Astrocyte (in vitro differentiated cells and primary cell): ENCODE results near the gene KRTAP25-1. TPM values are rescaled to one million over a fixed set of nuclear protein-coding genes. Genes with fewer than 3 reads are reported as not detected.

Experiments
- DNase-seq: peaks from one replicate; pipeline ENCODE4 v3.0.0-alpha.2; 2010; ENCODE audit warnings: low read depth
- FAIRE-seq: peaks from 2 replicates; lab custom pipeline; 2011; peaks lifted over from hg19 to GRCh38; lab: Jason Lieb, UNC
- H2AFZ ChIP-seq: 2 replicates; pipeline ENCODE4 v1.6.0; 2012; ENCODE audit warnings: low read depth, low read length, inconsistent platforms
- H3K27ac ChIP-seq: 2 replicates; pipeline ENCODE4 v1.5.1; 2011; ENCODE audit warnings: low read depth, low read length, inconsistent platforms
- H3K27me3 ChIP-seq: 2 replicates; pipeline ENCODE4 v1.6.0; 2011; ENCODE audit warnings: low read length, inconsistent platforms; ENCODE audit not compliant: insufficient read depth
- H3K36me3 ChIP-seq: 2 replicates; pipeline ENCODE4 v1.5.1; 2011; ENCODE audit warnings: low read length, inconsistent platforms; ENCODE audit not compliant: insufficient read depth
- H3K4me1 ChIP-seq: 2 replicates; pipeline ENCODE4 v1.5.1; 2011; ENCODE audit warnings: low read length, inconsistent platforms; ENCODE audit not compliant: insufficient read depth
- H3K4me2 ChIP-seq: 2 replicates; pipeline ENCODE4 v1.6.0; 2012; ENCODE audit warnings: low read length, inconsistent platforms
- H3K4me3 ChIP-seq: 2 replicates; pipeline ENCODE4 v1.5.1; 2011; ENCODE audit warnings: low read depth, mild to moderate bottlenecking, low read length, inconsistent platforms; ENCODE audit not compliant: insufficient read depth
- H3K79me2 ChIP-seq: 2 replicates; pipeline ENCODE4 v1.6.0; 2012; ENCODE audit warnings: mild to moderate bottlenecking, low read length, inconsistent platforms; ENCODE audit not compliant: insufficient read depth
- H3K9ac ChIP-seq: 2 replicates; pipeline ENCODE4 v1.6.0; 2012; ENCODE audit warnings: mild to moderate bottlenecking, low read length, inconsistent platforms
- H3K9me3 ChIP-seq: 2 replicates; pipeline ENCODE4 v1.5.1; 2012; ENCODE audit warnings: low read depth, mild to moderate bottlenecking, low read length, inconsistent platforms; ENCODE audit not compliant: insufficient read depth
- H4K20me1 ChIP-seq: 2 replicates; pipeline ENCODE4 v1.6.0; 2012; ENCODE audit warnings: low read length, inconsistent platforms; ENCODE audit not compliant: insufficient read depth
- H3K27ac Mint-ChIP-seq: one replicate; pipeline ENCODE4 v1.8.0; 2021; ENCODE audit warnings: mild to moderate bottlenecking, mixed read lengths; ENCODE audit not compliant: unreplicated experiment
- H3K27me3 Mint-ChIP-seq: one replicate; pipeline ENCODE4 v1.8.0; 2021; ENCODE audit warnings: low read depth, mixed read lengths; ENCODE audit not compliant: unreplicated experiment
- H3K36me3 Mint-ChIP-seq: one replicate; pipeline ENCODE4 v1.8.0; 2021; ENCODE audit warnings: low read depth, mixed read lengths; ENCODE audit not compliant: unreplicated experiment
- H3K4me1 Mint-ChIP-seq: one replicate; pipeline ENCODE4 v1.8.0; 2021; ENCODE audit warnings: low read depth, mixed read lengths; ENCODE audit not compliant: unreplicated experiment
- H3K4me3 Mint-ChIP-seq: one replicate; pipeline ENCODE4 v1.8.0; 2021; ENCODE audit warnings: mild to moderate bottlenecking, moderate library complexity, mixed read lengths; ENCODE audit not compliant: unreplicated experiment
- H3K9me3 Mint-ChIP-seq: one replicate; pipeline ENCODE4 v1.8.0; 2021; ENCODE audit warnings: mild to moderate bottlenecking, mixed read lengths; ENCODE audit not compliant: unreplicated experiment
- CTCF ChIP-seq: IDR thresholded peaks from 2 replicates; pipeline ENCODE4 v1.5.1; 2011; ENCODE audit warnings: low read depth, mild to moderate bottlenecking, inconsistent platforms, low read length, moderate library complexity; ENCODE audit not compliant: insufficient read depth
- EZH2 ChIP-seq: IDR thresholded peaks from 2 replicates; pipeline ENCODE4 v1.6.1; 2012; ENCODE audit warnings: mild to moderate bottlenecking, low read length, inconsistent platforms; ENCODE audit not compliant: insufficient read depth
- total RNA-seq: library from RNA; stranded (reverse); gene quantifications from 2 replicates; pipeline ENCODE4 v1.2.1, GENCODE V29; 2021

Gene KRTAP25-1
- total RNA-seq, 1 donor from 2014 or later, result not detected

- no peak for TF ChIP-seq CTCF
- TF ChIP-seq EZH2, result no peak
- H3K4me3 Mint-ChIP-seq, result no peak overlapping the region
- DNase-seq (no peak), FAIRE-seq (no peak)
- Histone ChIP-seq H4K20me1 (no peaks in the 10 kb centered on the region), H3K9me3 (peaks cover 4% of the 10 kb centered on the region), H3K36me3 (no peaks in the 10 kb centered on the region), H3K4me1 (no peaks in the 10 kb centered on the region), H2AFZ (no peak overlapping the region), H3K27me3 (no peaks in the 10 kb centered on the region), H3K9ac (no peak overlapping the region), H3K4me3 (no peak overlapping the region), H3K27ac (no peak overlapping the region), H3K79me2 (no peaks in the 10 kb centered on the region), H3K4me2 (no peak overlapping the region)
- no peaks in the 10 kb centered on the region for H3K27me3 Mint-ChIP-seq
- peaks cover 25% of the 10 kb centered on the region for H3K4me1 Mint-ChIP-seq
- no peaks in the 10 kb centered on the region for H3K36me3 Mint-ChIP-seq
- no peak overlapping the region for H3K27ac Mint-ChIP-seq
- H3K9me3 Mint-ChIP-seq, result no peaks in the 10 kb centered on the region
Measured at GRCh38 chr21:30332681-30333080, 43.4 kb upstream of the KRTAP25-1 start.

- no peak overlapping the region for H3K27ac Mint-ChIP-seq
- FAIRE-seq, result no peak
- no peaks in the 10 kb centered on the region for H3K36me3 Mint-ChIP-seq
- H3K9me3 Mint-ChIP-seq, result peaks cover 2% of the 10 kb centered on the region
- DNase-seq, result no peak
- no peaks in the 10 kb centered on the region for H3K79me2 ChIP-seq
- no peaks in the 10 kb centered on the region for H3K27me3 ChIP-seq
- no peaks in the 10 kb centered on the region for H3K9me3 ChIP-seq
- TF ChIP-seq CTCF (no peak), EZH2 (no peak)
- H3K4me1 ChIP-seq, result no peaks in the 10 kb centered on the region
- peak overlapping the region; percentile 26 for H3K4me2 ChIP-seq
- peaks cover 13% of the 10 kb centered on the region for H3K4me1 Mint-ChIP-seq
- H3K27ac ChIP-seq, result no peak overlapping the region
- no peaks in the 10 kb centered on the region for H4K20me1 ChIP-seq
- no peak overlapping the region for H2AFZ ChIP-seq
- no peak overlapping the region for H3K9ac ChIP-seq
- no peak overlapping the region for H3K4me3 ChIP-seq
- H3K27me3 Mint-ChIP-seq, result no peaks in the 10 kb centered on the region
- no peak overlapping the region for H3K4me3 Mint-ChIP-seq
- H3K36me3 ChIP-seq, result no peaks in the 10 kb centered on the region
Measured at GRCh38 chr21:30329203-30329875, 40.0 kb upstream of the KRTAP25-1 start.

GRCh38 chr21:30326390-30326789 is 37.1 kb upstream of the KRTAP25-1 start:
- FAIRE-seq, result no peak
- H3K79me2 ChIP-seq, result no peaks in the 10 kb centered on the region
- no peak for DNase-seq
- no peaks in the 10 kb centered on the region for H3K4me1 ChIP-seq
- no peak overlapping the region for H3K4me3 ChIP-seq
- no peaks in the 10 kb centered on the region for H3K27me3 Mint-ChIP-seq
- H3K36me3 Mint-ChIP-seq, result no peaks in the 10 kb centered on the region
- H3K9me3 Mint-ChIP-seq, result peaks cover 2% of the 10 kb centered on the region
- H3K27ac Mint-ChIP-seq, result no peak overlapping the region
- no peaks in the 10 kb centered on the region for H4K20me1 ChIP-seq
- no peak overlapping the region for H3K27ac ChIP-seq
- no peaks in the 10 kb centered on the region for H3K4me1 Mint-ChIP-seq
- TF ChIP-seq CTCF (no peak), EZH2 (no peak)
- H3K9ac ChIP-seq, result no peak overlapping the region
- no peaks in the 10 kb centered on the region for H3K27me3 ChIP-seq
- no peak overlapping the region for H3K4me3 Mint-ChIP-seq
- H3K9me3 ChIP-seq, result no peaks in the 10 kb centered on the region
- no peak overlapping the region for H2AFZ ChIP-seq
- H3K4me2 ChIP-seq, result no peak overlapping the region
- no peaks in the 10 kb centered on the region for H3K36me3 ChIP-seq
